ENCODE results near the gene FXYD6.
"Not testable (repeated sequence)": the region's sequence is repeated elsewhere in the genome, so short reads cannot be mapped to it uniquely, and the experiment has no call there.

GRCh38 chr11:117926166-117926565 is 49.7 kb upstream of the FXYD6 start:
- not testable (repeated sequence) for TF ChIP-seq CEBPB (IDR thresholded peaks at IDR 0.05; ENCODE audit: low read depth, low read length); EZH2 (IDR thresholded peaks at IDR 0.05; ENCODE audit: low read depth, low read length, severe bottlenecking); CTCF (IDR thresholded peaks at IDR 0.05; ENCODE audit: control extremely low read depth in 1 of 3, insufficient read depth in 1 of 3, low read depth in 1 of 3, low read length in 3 of 3); RAD21 (IDR thresholded peaks at IDR 0.05 in 1 of 2, conservative IDR thresholded peaks at IDR 0.05 in 1 of 2; ENCODE audit: low read depth in 2 of 2, low read length in 2 of 2); TAF1 (IDR thresholded peaks at IDR 0.05; ENCODE audit: low read depth, low read length); POLR2AphosphoS5 (IDR thresholded peaks at IDR 0.05; ENCODE audit: low read depth, low read length); EGR1 (IDR thresholded peaks at IDR 0.05; ENCODE audit: borderline replicate concordance, low read depth, low read length); POLR2A (IDR thresholded peaks at IDR 0.05; ENCODE audit: control extremely low read depth in 1 of 2, low read depth in 2 of 2, low read length in 2 of 2); JUND (IDR thresholded peaks at IDR 0.05; ENCODE audit: low read length); POU5F1 (IDR thresholded peaks at IDR 0.05; ENCODE audit: low read depth, low read length); TCF12 (IDR thresholded peaks at IDR 0.05; ENCODE audit: low read depth, low read length); JUN (IDR thresholded peaks at IDR 0.05; ENCODE audit: low read depth, low read length); SAP30 (IDR thresholded peaks at IDR 0.05; ENCODE audit: insufficient read depth, insufficient replicate concordance, low read length)
